GM23248 (cell line): ENCODE results near the gene SLC26A6. TPM values are rescaled to one million over a fixed set of nuclear protein-coding genes. Genes with fewer than 3 reads are reported as not detected.

Experiments
- DNase-seq: peaks from one replicate; pipeline ENCODE4 v3.0.0-alpha.2; 2015
- H2AFZ ChIP-seq: fragments of 200-600 bp; sonication (generic); 2 replicates; pipeline ENCODE4 v1.6.1; 2016; ENCODE audit warnings: antibody characterized with exemption
- H3F3A ChIP-seq: fragments of 200-600 bp; sonication (generic); 2 replicates; pipeline ENCODE4 v1.6.1; 2016; ENCODE audit warnings: mild to moderate bottlenecking, antibody characterized with exemption, mixed run types; ENCODE audit not compliant: insufficient read depth
- H3K27ac ChIP-seq: fragments of 200-600 bp; sonication (generic); 2 replicates; pipeline ENCODE4 v1.5.1; 2016; ENCODE audit warnings: mild to moderate bottlenecking
- H3K27me3 ChIP-seq: fragments of 200-600 bp; sonication (generic); replicated peaks from 2 replicates; pipeline ENCODE4 v1.6.1; 2016; ENCODE audit warnings: mild to moderate bottlenecking; ENCODE audit not compliant: insufficient read depth
- H3K36me3 ChIP-seq: fragments of 200-600 bp; sonication (generic); 2 replicates; pipeline ENCODE4 v1.6.1; 2016; ENCODE audit warnings: low read depth, mild to moderate bottlenecking
- H3K4me1 ChIP-seq: fragments of 200-600 bp; sonication (generic); 2 replicates; pipeline ENCODE4 v1.6.1; 2016; ENCODE audit warnings: mild to moderate bottlenecking; ENCODE audit not compliant: insufficient read depth
- H3K4me2 ChIP-seq: fragments of 200-600 bp; sonication (generic); one replicate; pipeline ENCODE4 v1.6.1; 2016; ENCODE audit warnings: mild to moderate bottlenecking; ENCODE audit not compliant: unreplicated experiment
- H3K4me3 ChIP-seq: fragments of 200-600 bp; sonication (generic); 2 replicates; pipeline ENCODE4 v1.5.1; 2016; ENCODE audit warnings: mild to moderate bottlenecking
- H3K79me2 ChIP-seq: fragments of 200-600 bp; sonication (generic); 2 replicates; pipeline ENCODE4 v1.6.1; 2016; ENCODE audit warnings: mild to moderate bottlenecking; ENCODE audit not compliant: insufficient read depth
- H3K9ac ChIP-seq: fragments of 200-600 bp; sonication (generic); 2 replicates; pipeline ENCODE4 v1.6.1; 2016; ENCODE audit warnings: mild to moderate bottlenecking
- H3K9me2 ChIP-seq: fragments of 200-600 bp; sonication (generic); 2 replicates; pipeline ENCODE4 v1.6.1; 2016; ENCODE audit warnings: mixed run types, mild to moderate bottlenecking, moderate library complexity; ENCODE audit not compliant: insufficient read depth
- H3K9me3 ChIP-seq: fragments of 200-600 bp; sonication (generic); one replicate; pipeline ENCODE4 v1.6.1; 2017; ENCODE audit warnings: low read depth
- H4K20me1 ChIP-seq: fragments of 200-600 bp; sonication (generic); 2 replicates; pipeline ENCODE4 v1.6.0; 2016; ENCODE audit not compliant: insufficient read depth
- EZH2 ChIP-seq: fragments of 200-600 bp; sonication (generic); IDR thresholded peaks from 2 replicates; pipeline ENCODE4 v1.6.1; 2018; ENCODE audit warnings: antibody characterized with exemption, mild to moderate bottlenecking; ENCODE audit not compliant: insufficient read depth, poor library complexity, severe bottlenecking
- EZH2phosphoT487 ChIP-seq: fragments of 200-600 bp; sonication (generic); IDR thresholded peaks from 2 replicates; pipeline ENCODE4 v1.6.1; 2018; ENCODE audit warnings: antibody characterized with exemption, moderate library complexity, mild to moderate bottlenecking, low read depth; ENCODE audit not compliant: insufficient read depth
- WGBS, 2 experiments: methylation state at CpG; one replicate each; pipeline ENCODE4 v1.1.6; 2015 to 2017; ENCODE audit warnings: low lambda C conversion rate in 2 of 2, low coverage in 1 of 2; ENCODE audit errors: missing lambda C conversion rate in 2 of 2; 5-methylcytosine and 5-hydroxymethylcytosine counted together
- in situ Hi-C: fragments of 300-500 bp; cut with MboI; formaldehyde crosslinking; loops from 2 replicates; pipeline ENCODE4 v1.15.0; 2020
- polyA plus RNA-seq: library from polyadenylated mRNA; unstranded; fragments of >200 nt; fragmentation: Nextera tagmentation; extraction: Ambion mirVana; gene quantifications from 2 replicates; pipeline ENCODE4 v1.2.1, GENCODE V29; 2016
- total RNA-seq: library from RNA; depleted of rRNA; stranded (reverse); fragments of >200 nt; shearing (Covaris generic); gene quantifications from 2 replicates; pipeline ENCODE4 v1.2.3, GENCODE V29; 2014

Gene SLC26A6
- total and polyA plus RNA-seq, 2 experiments from 2014 or later = 13.4 to 21.1 TPM

GRCh38 chr3:48592519-48593087, 42.7 kb downstream of the SLC26A6 start:
- H3K4me1 ChIP-seq = peaks cover 29% of the 10 kb centered on the region
- H4K20me1 ChIP-seq = no peaks in the 10 kb centered on the region
- peaks cover 7% of the 10 kb centered on the region for H3F3A ChIP-seq
- no peak overlapping the region for H3K4me3 ChIP-seq
- peaks cover 7% of the 10 kb centered on the region; the same call in 1 of the 2 replicates for H3K79me2 ChIP-seq
- no peaks in the 10 kb centered on the region for H3K9me3 ChIP-seq
- DNase-seq = peak; percentile 40
- no peak overlapping the region for H3K27ac ChIP-seq
- no peak overlapping the region for H3K4me2 ChIP-seq
- no peak overlapping the region for H3K9ac ChIP-seq
- no peaks in the 10 kb centered on the region for H3K9me2 ChIP-seq
- in situ Hi-C loops = no loop called here
- H3K27me3 ChIP-seq = no peaks in the 10 kb centered on the region
- TF ChIP-seq EZH2 (no peak), EZH2phosphoT487 (no peak)
- no peak overlapping the region for H2AFZ ChIP-seq
- H3K36me3 ChIP-seq = peaks cover 2% of the 10 kb centered on the region; the same call in 1 of the 2 replicates
- 93 to 94% methylated on average over 17 to 19 of the region's 21 CpGs for WGBS, 2 experiments

GRCh38 chr3:48591886-48592518, 43.3 kb downstream of the SLC26A6 start:
- TF ChIP-seq EZH2phosphoT487 = no peak
- no peak for TF ChIP-seq EZH2
- DNase-seq = no peak
- Histone ChIP-seq H4K20me1 (no peaks in the 10 kb centered on the region), H3K9me2 (no peaks in the 10 kb centered on the region), H3K9me3 (no peaks in the 10 kb centered on the region), H3K36me3 (no peaks in the 10 kb centered on the region), H3K4me3 (no peak overlapping the region), H3K4me2 (no peak overlapping the region), H3K79me2 (peaks cover 7% of the 10 kb centered on the region; the same call in 1 of the 2 replicates), H3K27me3 (no peaks in the 10 kb centered on the region), H2AFZ (no peak overlapping the region), H3K9ac (no peak overlapping the region), H3K4me1 (peaks cover 24% of the 10 kb centered on the region), H3K27ac (no peak overlapping the region), H3F3A (peaks cover under 1% of the 10 kb centered on the region; the same call in 1 of the 2 replicates)
- WGBS, 2 experiments = 95 to 97% methylated on average over 22 of the region's 22 CpGs
- in situ Hi-C loops = no loop called here

- Histone ChIP-seq H3K9ac (no peak overlapping the region), H3K9me2 (no peaks in the 10 kb centered on the region), H3K36me3 (no peaks in the 10 kb centered on the region), H3K9me3 (no peaks in the 10 kb centered on the region), H3K27ac (no peak overlapping the region), H3K79me2 (peaks cover 7% of the 10 kb centered on the region; the same call in 1 of the 2 replicates), H3F3A (no peaks in the 10 kb centered on the region), H2AFZ (no peak overlapping the region), H3K4me3 (no peak overlapping the region), H3K4me2 (no peak overlapping the region), H4K20me1 (no peaks in the 10 kb centered on the region), H3K4me1 (peaks cover 22% of the 10 kb centered on the region), H3K27me3 (no peaks in the 10 kb centered on the region)
- in situ Hi-C loops = no loop called here
- TF ChIP-seq EZH2 (no peak), EZH2phosphoT487 (no peak)
- WGBS, 2 experiments = 94 to 99% methylated on average over 10 to 14 of the region's 14 CpGs
- no peak for DNase-seq
These were observed 43.8 kb downstream of the SLC26A6 start for GRCh38 chr3:48591436-48591835.

DNA sequence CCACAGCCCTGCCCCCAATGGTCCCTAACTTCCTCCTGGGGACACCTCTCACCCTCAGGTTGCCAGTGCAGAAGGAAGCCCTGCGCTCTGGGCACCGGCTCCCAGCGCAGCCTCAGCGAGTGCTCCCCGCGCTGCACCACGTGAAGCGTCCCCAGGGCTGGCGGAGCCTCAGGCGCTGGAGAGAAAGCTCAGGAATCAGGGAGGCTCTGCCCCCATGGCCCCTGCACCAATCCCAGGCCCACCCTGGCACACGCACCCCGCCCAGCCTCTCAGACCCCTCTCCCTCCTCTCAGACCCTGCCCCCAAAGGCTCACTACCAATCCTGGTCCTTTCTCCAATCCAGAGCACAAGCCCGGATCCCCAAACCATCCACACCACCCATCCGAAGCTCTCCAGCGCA, 47.0 kb downstream of the SLC26A6 start:
- H3K27ac ChIP-seq = no peak overlapping the region
- no peaks in the 10 kb centered on the region for H3K4me1 ChIP-seq
- no peak for DNase-seq
- in situ Hi-C loops = no loop called here
- H3K27me3 ChIP-seq = no peaks in the 10 kb centered on the region
- H4K20me1 ChIP-seq = no peaks in the 10 kb centered on the region
- H3K9me3 ChIP-seq = no peaks in the 10 kb centered on the region
- no peaks in the 10 kb centered on the region for H3K9me2 ChIP-seq
- no peak overlapping the region for H2AFZ ChIP-seq
- no peak overlapping the region for H3K9ac ChIP-seq
- TF ChIP-seq EZH2 = no peak
- TF ChIP-seq EZH2phosphoT487 = no peak
- H3K79me2 ChIP-seq = no peaks in the 10 kb centered on the region
- H3F3A ChIP-seq = no peaks in the 10 kb centered on the region
- 96 to 97% methylated on average over 7 to 15 of the region's 15 CpGs for WGBS, 2 experiments
- H3K4me2 ChIP-seq = no peak overlapping the region
- H3K36me3 ChIP-seq = no peaks in the 10 kb centered on the region
- H3K4me3 ChIP-seq = no peak overlapping the region
